HepG2 (cell line): Measurements from ENCODE around the gene EMILIN3. TPM values are rescaled to one million over a fixed set of nuclear protein-coding genes. Genes with fewer than 3 reads are reported as not detected.

Experiments
- ARHGAP35 ChIP-seq: sonication (generic); formaldehyde crosslinking; IDR thresholded peaks from 2 replicates; pipeline ENCODE4 v1.9.0; 2022; ENCODE audit warnings: mild to moderate bottlenecking, inconsistent platforms, moderate library complexity, missing genetic modification reagents, borderline replicate concordance
- ASH2L ChIP-seq: fragments of 300-600, 200-600 bp; sonication (generic); IDR thresholded peaks from 2 replicates; pipeline ENCODE4 v1.7.0; 2017; ENCODE audit warnings: low read depth, mild to moderate bottlenecking, moderate library complexity, mixed read lengths, low read length; ENCODE audit not compliant: insufficient read length
- ATF1 ChIP-seq: IDR thresholded peaks from 2 replicates; pipeline ENCODE4 v1.6.1; 2016; ENCODE audit warnings: mild to moderate bottlenecking, control low read depth
- EZH2 ChIP-seq: conservative IDR thresholded peaks from 2 replicates; pipeline ENCODE4 v1.6.1; 2012; ENCODE audit warnings: mild to moderate bottlenecking, low read depth, low read length, moderate library complexity
- GZF1 ChIP-seq: sonication (generic); formaldehyde crosslinking; IDR thresholded peaks from 2 replicates; pipeline ENCODE4 v1.5.1; 2020; ENCODE audit warnings: mild to moderate bottlenecking, missing genetic modification reagents
- HNRNPUL1 ChIP-seq: fragments of 200-400 bp; formaldehyde crosslinking; IDR thresholded peaks from 2 replicates; pipeline ENCODE4 v1.6.1; 2017; ENCODE audit warnings: low read depth, mild to moderate bottlenecking, low read length, moderate library complexity
- MAFF ChIP-seq: IDR thresholded peaks from 2 replicates; pipeline ENCODE4 v1.6.1; 2011; ENCODE audit warnings: low read depth, low read length, improper control_type of control experiment
- NFE2L2 ChIP-seq: fragments of 150-350 bp; IDR thresholded peaks from 2 replicates; pipeline ENCODE4 v1.6.1; 2014; ENCODE audit warnings: low read length
- PAWR ChIP-seq: sonication (generic); formaldehyde crosslinking; IDR thresholded peaks from 2 replicates; pipeline ENCODE4 v1.4.0; 2020; ENCODE audit warnings: missing genetic modification reagents, mild to moderate bottlenecking, borderline replicate concordance
- PTBP1 ChIP-seq: fragments of 200-400 bp; formaldehyde crosslinking; IDR thresholded peaks from 2 replicates; pipeline ENCODE4 v1.6.1; 2018; ENCODE audit warnings: low read length, low read depth; ENCODE audit not compliant: poor library complexity, severe bottlenecking
- WIZ ChIP-seq: sonication (generic); formaldehyde crosslinking; IDR thresholded peaks from 2 replicates; pipeline ENCODE4 v1.5.1; 2020; ENCODE audit warnings: mild to moderate bottlenecking, missing genetic modification reagents
- ZNF329 ChIP-seq: sonication (generic); formaldehyde crosslinking; IDR thresholded peaks from 2 replicates; pipeline ENCODE4 v1.9.0; 2021; ENCODE audit warnings: low read depth, mild to moderate bottlenecking, missing genetic modification reagents
- ZNF549 ChIP-seq: sonication (generic); formaldehyde crosslinking; IDR thresholded peaks from 2 replicates; pipeline ENCODE4 v1.5.0; 2020; ENCODE audit warnings: missing genetic modification reagents
- ZNF614 ChIP-seq: IDR thresholded peaks from 2 replicates; pipeline ENCODE4 v1.6.1; 2018; ENCODE audit warnings: missing biosample characterization, missing genetic modification reagents, inconsistent platforms, borderline replicate concordance
- ZNF773 ChIP-seq: sonication (generic); formaldehyde crosslinking; IDR thresholded peaks from 2 replicates; pipeline ENCODE4 v1.4.0; 2020; ENCODE audit warnings: missing genetic modification reagents, borderline replicate concordance
- ZNF788 ChIP-seq: sonication (generic); formaldehyde crosslinking; IDR thresholded peaks from 2 replicates; pipeline ENCODE4 v1.5.0; 2020; ENCODE audit warnings: mild to moderate bottlenecking, missing genetic modification reagents, borderline replicate concordance
- polyA plus RNA-seq, 8 experiments: library from polyadenylated mRNA; depleted of rRNA in 3 of 8; stranded (reverse) in 7 of 8; unstranded in 1 of 8; fragments of >200 nt; fragmentation: Illumina TruSeq in 4 of 8; extraction: Trizol in 4 of 8; gene quantifications; 2 replicates each; pipeline versions ENCODE4 v1.2.1 to v1.2.3, GENCODE V29; 2011 to 2016; ENCODE audit warnings: low read depth in 4 of 8, missing spikeins in 1 of 8, mixed read lengths in 1 of 8; ENCODE audit not compliant: insufficient read depth in 1 of 8
- total RNA-seq, 5 experiments: library from RNA; depleted of rRNA; stranded (reverse); fragments of >200 nt; fragmentation: Illumina TruSeq; extraction: Trizol; gene quantifications; 2 replicates each; pipeline ENCODE4 v1.2.3, GENCODE V29; 2016; ENCODE audit warnings: low read depth in 1 of 5
- TF ChIP-seq, protein P1 (sequence below): sonication (generic); formaldehyde crosslinking; IDR thresholded peaks from 2 replicates; pipeline ENCODE4 v1.8.0; 2022; ENCODE audit warnings: mild to moderate bottlenecking, missing genetic modification reagents, moderate library complexity
- TF ChIP-seq, protein P2 (sequence below): sonication (generic); formaldehyde crosslinking; IDR thresholded peaks from 2 replicates; pipeline ENCODE4 v1.5.0; 2020; ENCODE audit warnings: missing genetic modification reagents, mild to moderate bottlenecking, borderline replicate concordance
- TF ChIP-seq, protein P3 (sequence below): sonication (generic); formaldehyde crosslinking; conservative IDR thresholded peaks from 2 replicates; pipeline ENCODE4 v1.4.0; 2020; ENCODE audit warnings: missing genetic modification reagents
- TF ChIP-seq, protein P4 (sequence below): sonication (generic); formaldehyde crosslinking; IDR thresholded peaks from 2 replicates; pipeline ENCODE4 v1.4.0; 2020; ENCODE audit warnings: missing genetic modification reagents, borderline replicate concordance
- TF ChIP-seq, protein P5 (sequence below): sonication (generic); formaldehyde crosslinking; IDR thresholded peaks from 2 replicates; pipeline ENCODE4 v1.4.0; 2020; ENCODE audit warnings: mild to moderate bottlenecking, missing genetic modification reagents

Gene EMILIN3
- total and polyA plus RNA-seq, 2 of the 13 experiments (the other 11 are each of a cell fraction or from before 2014, with no cell fraction given): 0.25 to 0.29 TPM

DNA sequence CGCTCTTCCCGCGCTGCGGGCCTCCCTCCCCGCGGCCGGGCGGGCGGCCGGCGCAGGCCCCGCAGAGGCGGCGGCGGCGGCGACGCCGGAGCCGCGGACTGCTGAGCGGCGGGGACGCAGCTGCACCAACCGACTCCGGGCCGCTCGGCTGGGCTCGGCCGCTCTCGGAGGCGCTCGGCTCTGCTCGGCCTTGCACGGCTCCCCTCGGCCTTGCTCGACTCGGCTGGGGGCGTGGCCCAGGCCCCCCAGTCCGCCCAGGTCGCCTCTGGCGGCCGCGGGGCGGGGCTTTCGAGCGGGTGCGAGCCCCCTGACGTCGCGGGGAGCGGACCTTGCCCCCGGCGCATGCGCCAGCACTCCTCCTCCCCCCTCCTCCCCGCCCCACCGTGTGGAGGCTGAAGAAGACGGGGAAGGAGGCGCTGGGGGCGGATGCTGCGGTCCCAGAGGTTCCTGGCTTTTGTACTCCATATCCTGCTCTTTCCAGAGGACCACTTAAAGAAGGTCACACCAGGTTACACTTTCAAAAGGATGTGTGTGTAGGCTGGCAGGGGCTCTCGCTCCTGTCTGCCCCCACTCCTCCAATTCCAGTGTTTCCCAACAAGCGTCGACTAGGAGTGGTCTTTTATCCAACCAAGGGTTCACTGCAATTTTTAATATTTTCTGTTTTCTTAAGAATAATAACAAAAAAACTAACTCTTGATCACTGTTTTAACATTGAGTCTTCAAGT, 48.9 kb downstream of the EMILIN3 start, which contains the start of gene ZHX3 (continued):
- TF ChIP-seq, protein P1, sequence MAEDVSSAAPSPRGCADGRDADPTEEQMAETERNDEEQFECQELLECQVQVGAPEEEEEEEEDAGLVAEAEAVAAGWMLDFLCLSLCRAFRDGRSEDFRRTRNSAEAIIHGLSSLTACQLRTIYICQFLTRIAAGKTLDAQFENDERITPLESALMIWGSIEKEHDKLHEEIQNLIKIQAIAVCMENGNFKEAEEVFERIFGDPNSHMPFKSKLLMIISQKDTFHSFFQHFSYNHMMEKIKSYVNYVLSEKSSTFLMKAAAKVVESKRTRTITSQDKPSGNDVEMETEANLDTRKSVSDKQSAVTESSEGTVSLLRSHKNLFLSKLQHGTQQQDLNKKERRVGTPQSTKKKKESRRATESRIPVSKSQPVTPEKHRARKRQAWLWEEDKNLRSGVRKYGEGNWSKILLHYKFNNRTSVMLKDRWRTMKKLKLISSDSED: no peak
- TF ChIP-seq ATF1 (no peak), WIZ (CRISPR knock-in tag) (peak; percentile 28; the same call in 1 of the 2 replicates), HNRNPUL1 (no peak), PTBP1 (no peak), ZNF788 (0 out of 2 replicates have a peak, but pooled peaks have one; percentile 46), EZH2 (no peak), ARHGAP35 (CRISPR knock-in tag) (no peak), ZNF329 (CRISPR knock-in tag) (0 out of 2 replicates have a peak, but pooled peaks have one; percentile 40), ZNF549 (CRISPR knock-in tag) (0 out of 2 replicates have a peak, but pooled peaks have one; percentile 16), GZF1 (CRISPR knock-in tag) (no peak), NFE2L2 (no peak), ZNF773 (CRISPR knock-in tag) (no peak), ASH2L (peak; percentile 12), MAFF (no peak), PAWR (no peak), ZNF614 (CRISPR knock-in tag) (no peak)
- TF ChIP-seq, protein P2, sequence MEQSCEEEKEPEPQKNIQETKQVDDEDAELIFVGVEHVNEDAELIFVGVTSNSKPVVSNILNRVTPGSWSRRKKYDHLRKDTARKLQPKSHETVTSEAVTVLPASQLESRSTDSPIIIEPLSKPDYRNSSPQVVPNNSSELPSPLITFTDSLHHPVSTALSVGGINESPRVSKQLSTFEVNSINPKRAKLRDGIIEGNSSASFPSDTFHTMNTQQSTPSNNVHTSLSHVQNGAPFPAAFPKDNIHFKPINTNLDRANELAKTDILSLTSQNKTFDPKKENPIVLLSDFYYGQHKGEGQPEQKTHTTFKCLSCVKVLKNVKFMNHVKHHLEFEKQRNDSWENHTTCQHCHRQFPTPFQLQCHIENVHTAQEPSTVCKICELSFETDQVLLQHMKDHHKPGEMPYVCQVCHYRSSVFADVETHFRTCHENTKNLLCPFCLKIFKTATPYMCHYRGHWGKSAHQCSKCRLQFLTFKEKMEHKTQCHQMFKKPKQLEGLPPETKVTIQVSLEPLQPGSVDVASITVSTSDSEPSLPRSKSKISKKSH (CRISPR knock-in tag): peak; percentile 85
- TF ChIP-seq, protein P3, sequence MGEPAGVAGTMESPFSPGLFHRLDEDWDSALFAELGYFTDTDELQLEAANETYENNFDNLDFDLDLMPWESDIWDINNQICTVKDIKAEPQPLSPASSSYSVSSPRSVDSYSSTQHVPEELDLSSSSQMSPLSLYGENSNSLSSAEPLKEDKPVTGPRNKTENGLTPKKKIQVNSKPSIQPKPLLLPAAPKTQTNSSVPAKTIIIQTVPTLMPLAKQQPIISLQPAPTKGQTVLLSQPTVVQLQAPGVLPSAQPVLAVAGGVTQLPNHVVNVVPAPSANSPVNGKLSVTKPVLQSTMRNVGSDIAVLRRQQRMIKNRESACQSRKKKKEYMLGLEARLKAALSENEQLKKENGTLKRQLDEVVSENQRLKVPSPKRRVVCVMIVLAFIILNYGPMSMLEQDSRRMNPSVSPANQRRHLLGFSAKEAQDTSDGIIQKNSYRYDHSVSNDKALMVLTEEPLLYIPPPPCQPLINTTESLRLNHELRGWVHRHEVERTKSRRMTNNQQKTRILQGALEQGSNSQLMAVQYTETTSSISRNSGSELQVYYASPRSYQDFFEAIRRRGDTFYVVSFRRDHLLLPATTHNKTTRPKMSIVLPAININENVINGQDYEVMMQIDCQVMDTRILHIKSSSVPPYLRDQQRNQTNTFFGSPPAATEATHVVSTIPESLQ (CRISPR knock-in tag): peak; percentile 61; the same call in 1 of the 2 replicates
- TF ChIP-seq, protein P4, sequence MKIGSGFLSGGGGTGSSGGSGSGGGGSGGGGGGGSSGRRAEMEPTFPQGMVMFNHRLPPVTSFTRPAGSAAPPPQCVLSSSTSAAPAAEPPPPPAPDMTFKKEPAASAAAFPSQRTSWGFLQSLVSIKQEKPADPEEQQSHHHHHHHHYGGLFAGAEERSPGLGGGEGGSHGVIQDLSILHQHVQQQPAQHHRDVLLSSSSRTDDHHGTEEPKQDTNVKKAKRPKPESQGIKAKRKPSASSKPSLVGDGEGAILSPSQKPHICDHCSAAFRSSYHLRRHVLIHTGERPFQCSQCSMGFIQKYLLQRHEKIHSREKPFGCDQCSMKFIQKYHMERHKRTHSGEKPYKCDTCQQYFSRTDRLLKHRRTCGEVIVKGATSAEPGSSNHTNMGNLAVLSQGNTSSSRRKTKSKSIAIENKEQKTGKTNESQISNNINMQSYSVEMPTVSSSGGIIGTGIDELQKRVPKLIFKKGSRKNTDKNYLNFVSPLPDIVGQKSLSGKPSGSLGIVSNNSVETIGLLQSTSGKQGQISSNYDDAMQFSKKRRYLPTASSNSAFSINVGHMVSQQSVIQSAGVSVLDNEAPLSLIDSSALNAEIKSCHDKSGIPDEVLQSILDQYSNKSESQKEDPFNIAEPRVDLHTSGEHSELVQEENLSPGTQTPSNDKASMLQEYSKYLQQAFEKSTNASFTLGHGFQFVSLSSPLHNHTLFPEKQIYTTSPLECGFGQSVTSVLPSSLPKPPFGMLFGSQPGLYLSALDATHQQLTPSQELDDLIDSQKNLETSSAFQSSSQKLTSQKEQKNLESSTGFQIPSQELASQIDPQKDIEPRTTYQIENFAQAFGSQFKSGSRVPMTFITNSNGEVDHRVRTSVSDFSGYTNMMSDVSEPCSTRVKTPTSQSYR (CRISPR knock-in tag): peak; percentile 82
- TF ChIP-seq, protein P5, sequence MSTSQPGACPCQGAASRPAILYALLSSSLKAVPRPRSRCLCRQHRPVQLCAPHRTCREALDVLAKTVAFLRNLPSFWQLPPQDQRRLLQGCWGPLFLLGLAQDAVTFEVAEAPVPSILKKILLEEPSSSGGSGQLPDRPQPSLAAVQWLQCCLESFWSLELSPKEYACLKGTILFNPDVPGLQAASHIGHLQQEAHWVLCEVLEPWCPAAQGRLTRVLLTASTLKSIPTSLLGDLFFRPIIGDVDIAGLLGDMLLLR (CRISPR knock-in tag): 0 out of 2 replicates have a peak, but pooled peaks have one; percentile 78
